DND-41 (cell line): ENCODE results near the gene HS3ST5.

ENCODE experiments used
- ATAC-seq: fragments of 200-7000 bp; cut with Tn5 transposase; 3 replicates; pipeline ENCODE4 v1.9.1; 2021; ENCODE audit warnings: low read depth; ENCODE audit not compliant: insufficient read depth
- DNase-seq: peaks from one replicate; pipeline ENCODE4 v3.0.0-alpha.2; 2020
- H2AFZ ChIP-seq: 2 replicates; pipeline ENCODE4 v1.6.0; 2012; ENCODE audit warnings: low read depth, low read length
- H3K27ac ChIP-seq: 2 replicates; pipeline ENCODE4 v1.5.1; 2012; ENCODE audit warnings: low read length, inconsistent platforms
- H3K27me3 ChIP-seq: fragments of 200-600 bp; sonication (generic); 2 replicates; pipeline ENCODE4 v1.6.0; 2012; ENCODE audit warnings: low read length, mild to moderate bottlenecking, inconsistent platforms; ENCODE audit not compliant: insufficient read depth, poor library complexity
- H3K36me3 ChIP-seq: 2 replicates; pipeline ENCODE4 v1.5.1; 2012; ENCODE audit warnings: low read length, inconsistent platforms; ENCODE audit not compliant: insufficient read depth
- H3K4me1 ChIP-seq: 2 replicates; pipeline ENCODE4 v1.5.1; 2012; ENCODE audit warnings: mild to moderate bottlenecking, low read length; ENCODE audit not compliant: insufficient read depth
- H3K4me2 ChIP-seq: 2 replicates; pipeline ENCODE4 v1.6.0; 2012; ENCODE audit warnings: mild to moderate bottlenecking, moderate library complexity, low read length, inconsistent platforms; ENCODE audit not compliant: insufficient read depth
- H3K4me3 ChIP-seq, 2 experiments: fragments of 200-600 bp in 1 of 2; shearing (Covaris generic) in 1 of 2; 2 replicates each; pipeline ENCODE4 v1.5.1; 2012 to 2016; ENCODE audit warnings: inconsistent platforms in 2 of 2, low read length in 2 of 2, mild to moderate bottlenecking in 2 of 2, low read depth in 1 of 2, moderate library complexity in 1 of 2
- H3K79me2 ChIP-seq: 2 replicates; pipeline ENCODE4 v1.6.0; 2012; ENCODE audit warnings: low read length, inconsistent platforms; ENCODE audit not compliant: insufficient read depth
- H3K9ac ChIP-seq: 2 replicates; pipeline ENCODE4 v1.6.0; 2012; ENCODE audit warnings: low read depth, mild to moderate bottlenecking, inconsistent platforms, low read length, moderate library complexity
- H3K9me3 ChIP-seq: 2 replicates; pipeline ENCODE4 v1.5.1; 2012; ENCODE audit warnings: low read length, moderate library complexity, mild to moderate bottlenecking, inconsistent platforms; ENCODE audit not compliant: insufficient read depth, severe bottlenecking
- H4K20me1 ChIP-seq: 2 replicates; pipeline ENCODE4 v1.6.0; 2012; ENCODE audit warnings: low read length; ENCODE audit not compliant: insufficient read depth
- EZH2 ChIP-seq: IDR thresholded peaks from 3 replicates; pipeline ENCODE4 v1.6.1; 2012; ENCODE audit warnings: borderline replicate concordance, low read depth, mild to moderate bottlenecking, moderate library complexity, low read length, inconsistent platforms; ENCODE audit not compliant: severe bottlenecking
- TF ChIP-seq, protein P1 (sequence below): IDR thresholded peaks from 2 replicates; pipeline ENCODE4 v1.5.1; 2012; ENCODE audit warnings: borderline replicate concordance, low read length, moderate library complexity, mild to moderate bottlenecking; ENCODE audit not compliant: poor library complexity, severe bottlenecking; ENCODE audit errors: extremely low read depth

The HS3ST5 gene

DNA sequence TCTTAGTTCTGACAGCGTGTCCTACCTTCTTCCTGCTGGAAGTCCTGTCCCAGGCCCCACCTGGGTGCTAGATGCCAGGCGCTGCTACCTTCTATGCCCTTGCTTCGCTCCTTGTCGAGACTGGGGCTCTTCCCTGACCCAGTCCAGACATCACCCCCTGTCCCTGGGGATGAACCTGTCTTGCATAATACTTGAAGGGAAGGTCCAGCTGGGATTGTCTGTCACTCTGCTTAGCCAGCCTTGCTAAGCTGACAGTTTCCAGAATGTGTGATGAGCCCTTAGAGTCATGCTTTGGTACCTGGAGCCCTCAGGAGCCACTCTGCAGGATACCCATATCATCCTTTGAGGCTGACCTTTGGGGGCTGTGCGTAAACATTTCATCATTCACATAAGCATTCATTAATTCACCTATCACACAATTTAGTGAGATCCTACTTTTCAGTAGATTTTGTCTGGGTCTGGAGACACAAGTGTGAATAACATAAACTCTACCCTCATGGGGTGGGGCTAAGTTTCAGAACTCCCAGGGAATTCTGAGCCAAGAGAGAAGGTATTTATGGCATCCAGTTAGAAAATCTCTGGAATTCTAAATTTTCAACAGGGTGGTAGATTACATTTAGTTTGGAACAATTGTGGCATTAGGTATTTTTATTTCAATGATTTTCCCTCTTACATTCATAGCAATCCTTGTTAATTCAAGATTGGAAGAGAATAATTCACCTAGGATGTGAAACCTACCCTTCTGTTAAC is 220.7 kb downstream of the HS3ST5 start:
- TF ChIP-seq, protein P1, sequence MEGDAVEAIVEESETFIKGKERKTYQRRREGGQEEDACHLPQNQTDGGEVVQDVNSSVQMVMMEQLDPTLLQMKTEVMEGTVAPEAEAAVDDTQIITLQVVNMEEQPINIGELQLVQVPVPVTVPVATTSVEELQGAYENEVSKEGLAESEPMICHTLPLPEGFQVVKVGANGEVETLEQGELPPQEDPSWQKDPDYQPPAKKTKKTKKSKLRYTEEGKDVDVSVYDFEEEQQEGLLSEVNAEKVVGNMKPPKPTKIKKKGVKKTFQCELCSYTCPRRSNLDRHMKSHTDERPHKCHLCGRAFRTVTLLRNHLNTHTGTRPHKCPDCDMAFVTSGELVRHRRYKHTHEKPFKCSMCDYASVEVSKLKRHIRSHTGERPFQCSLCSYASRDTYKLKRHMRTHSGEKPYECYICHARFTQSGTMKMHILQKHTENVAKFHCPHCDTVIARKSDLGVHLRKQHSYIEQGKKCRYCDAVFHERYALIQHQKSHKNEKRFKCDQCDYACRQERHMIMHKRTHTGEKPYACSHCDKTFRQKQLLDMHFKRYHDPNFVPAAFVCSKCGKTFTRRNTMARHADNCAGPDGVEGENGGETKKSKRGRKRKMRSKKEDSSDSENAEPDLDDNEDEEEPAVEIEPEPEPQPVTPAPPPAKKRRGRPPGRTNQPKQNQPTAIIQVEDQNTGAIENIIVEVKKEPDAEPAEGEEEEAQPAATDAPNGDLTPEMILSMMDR: no peak
- no peak for TF ChIP-seq EZH2
- DNase-seq: no peak

DNA sequence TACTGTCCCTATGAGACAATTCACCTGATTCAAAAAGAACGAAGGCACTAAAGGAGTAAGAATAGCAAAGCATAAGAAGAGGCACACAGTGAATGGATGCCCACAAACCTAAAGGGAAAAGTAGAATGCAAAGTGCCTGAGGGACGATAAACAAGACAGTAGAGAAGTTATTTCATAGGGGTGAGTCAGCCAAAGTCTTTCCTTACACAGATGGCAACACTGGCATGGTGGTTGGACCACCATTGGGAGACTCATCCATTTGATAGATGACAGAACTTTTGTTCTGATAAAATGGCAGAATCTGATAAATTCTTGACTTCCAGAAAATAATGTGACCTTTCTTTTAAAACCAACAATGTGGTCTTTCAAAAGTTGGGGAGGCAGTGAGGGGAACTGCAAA is 223.8 kb downstream of the HS3ST5 start:
- Histone ChIP-seq H3K4me2 (no peak overlapping the region), H3K4me3 (no peak overlapping the region), H3K27ac (no peak overlapping the region), H4K20me1 (no peaks in the 10 kb centered on the region), H3K36me3 (no peaks in the 10 kb centered on the region), H3K9ac (no peak overlapping the region), H2AFZ (no peak overlapping the region), H3K9me3 (no peaks in the 10 kb centered on the region), H3K79me2 (no peaks in the 10 kb centered on the region), H3K4me1 (no peaks in the 10 kb centered on the region), H3K27me3 (no peaks in the 10 kb centered on the region)
- ATAC-seq (no peak), DNase-seq (no peak)
- TF ChIP-seq, protein P1: no peak
- TF ChIP-seq EZH2: no peak

More for the DNA sequence above, 220.7 kb downstream of the HS3ST5 start:
- ATAC-seq: no peak
- Histone ChIP-seq H4K20me1 (no peaks in the 10 kb centered on the region), H3K9me3 (no peaks in the 10 kb centered on the region), H3K9ac (no peak overlapping the region), H3K4me3 (no peak overlapping the region), H2AFZ (no peak overlapping the region), H3K4me2 (no peak overlapping the region), H3K4me1 (no peaks in the 10 kb centered on the region), H3K27me3 (no peaks in the 10 kb centered on the region), H3K79me2 (no peaks in the 10 kb centered on the region), H3K36me3 (no peaks in the 10 kb centered on the region), H3K27ac (no peak overlapping the region)

DNA sequence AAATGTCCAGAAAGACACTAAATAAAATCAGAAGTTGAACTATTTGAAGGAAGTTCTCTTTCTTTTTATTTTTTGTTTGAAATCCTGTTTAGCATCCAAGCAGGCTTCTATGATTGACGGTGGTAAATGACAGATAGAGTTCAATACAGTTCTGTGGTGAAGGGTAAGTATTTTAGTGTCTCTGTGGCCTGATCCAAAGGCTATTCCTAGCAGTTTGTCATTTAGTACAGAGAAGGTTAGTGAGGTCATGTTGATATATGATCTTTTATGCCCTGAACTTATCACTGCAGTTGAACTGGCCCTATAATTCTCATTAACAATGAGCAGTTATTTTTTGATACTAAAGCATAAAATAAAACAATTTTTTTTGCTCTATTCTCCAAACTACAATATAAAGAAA is 227.2 kb downstream of the HS3ST5 start:
- H3K27me3 ChIP-seq: peaks cover 4% of the 10 kb centered on the region
- DNase-seq: no peak

More for the DNA sequence above, 227.2 kb downstream of the HS3ST5 start:
- Histone ChIP-seq H2AFZ (no peak overlapping the region), H3K9me3 (no peaks in the 10 kb centered on the region), H3K4me1 (no peaks in the 10 kb centered on the region), H3K79me2 (no peaks in the 10 kb centered on the region), H3K27ac (no peak overlapping the region), H3K36me3 (no peaks in the 10 kb centered on the region), H3K9ac (no peak overlapping the region), H4K20me1 (no peaks in the 10 kb centered on the region), H3K4me3 (no peak overlapping the region), H3K4me2 (no peak overlapping the region)
- TF ChIP-seq EZH2: no peak
- TF ChIP-seq, protein P1: no peak
- ATAC-seq: no peak
